Caki2 (cell line): ENCODE results near the gene LRRC58. TPM values are rescaled to one million over a fixed set of nuclear protein-coding genes. Genes with fewer than 3 reads are reported as not detected.
"Not testable (repeated sequence)": the region's sequence is repeated elsewhere in the genome, so short reads cannot be mapped to it uniquely, and the experiment has no call there.

Experiments used
- DNase-seq: peaks from one replicate; pipeline ENCODE4 v3.0.0-alpha.2; 2015; ENCODE audit warnings: low read depth
- in situ Hi-C: cut with HindIII; loops from 2 replicates; pipeline ENCODE4 v1.10.0; 2016; ENCODE audit warnings: low sequenced_read_pairs, low pct_unique_long_range_greater_than_20kb, mixed read lengths
- total RNA-seq: library from RNA; depleted of rRNA; stranded (reverse); fragments of >200 nt; shearing (Covaris generic); gene quantifications from 2 replicates; pipeline ENCODE4 v1.2.3, GENCODE V29; 2014; ENCODE audit warnings: low replicate concordance; rRNA removed

The LRRC58 gene
- total RNA-seq, 1 experiment from 2014 or later = 11.4 TPM

- DNase-seq, in situ Hi-C loops: not testable (repeated sequence)
These were observed 57.6 kb downstream of the LRRC58 start for GRCh38 chr3:120291552-120291951.

DNA sequence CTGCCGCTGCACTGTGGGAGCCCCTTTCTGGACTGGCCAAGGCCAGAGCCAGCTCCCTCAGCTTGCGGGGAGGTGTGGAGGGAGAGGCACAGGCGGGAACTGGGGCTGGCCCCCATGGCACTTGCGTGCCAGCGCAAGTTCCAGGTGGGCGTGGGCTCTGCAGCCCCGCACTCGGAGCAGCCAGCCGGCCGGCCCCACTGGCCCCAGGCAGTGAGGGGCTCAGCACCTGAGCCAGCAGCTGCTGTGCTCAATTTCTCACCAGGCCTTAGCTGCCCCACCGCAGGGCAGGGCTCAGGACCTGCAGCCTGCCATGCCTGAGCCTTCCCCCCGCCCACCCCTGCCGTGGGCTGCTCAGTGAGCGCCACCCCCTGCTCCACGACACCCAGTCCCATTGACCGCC, 59.5 kb downstream of the LRRC58 start:
- no peak for DNase-seq
- in situ Hi-C loops = no loop called here

DNA sequence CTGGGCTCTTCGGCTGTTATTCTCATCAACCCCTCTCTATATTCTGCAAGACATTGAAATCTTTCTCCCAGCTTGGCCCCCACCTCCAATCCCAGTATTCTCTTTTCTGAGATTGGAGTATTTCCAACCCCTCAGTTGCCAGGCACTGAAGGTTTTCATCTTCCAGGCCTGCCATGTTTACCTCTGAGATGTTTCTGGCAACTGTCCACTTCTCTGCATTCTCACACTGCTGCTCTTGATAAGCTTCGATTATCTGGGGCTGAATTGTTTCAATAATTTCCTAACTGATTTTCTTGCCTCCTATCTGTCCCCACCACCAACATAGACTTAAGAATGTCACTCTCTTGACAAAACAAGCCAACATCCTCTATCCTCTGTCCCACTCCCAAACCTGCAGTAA, 62.7 kb downstream of the LRRC58 start:
- no peak for DNase-seq
- in situ Hi-C loops = no loop called here

- DNase-seq = no peak
- in situ Hi-C loops = no loop called here
These were observed 63.7 kb downstream of the LRRC58 start for GRCh38 chr3:120285508-120285841.

GRCh38 chr3:120284747-120285507, 64.2 kb downstream of the LRRC58 start, which contains the start of gene GPR156:
GPR156 (minus strand) TSS chr3:120285222; CDS start chr3:120244098, 41,124 bp downstream.
- no peak for DNase-seq
- in situ Hi-C loops = no loop called here

DNA sequence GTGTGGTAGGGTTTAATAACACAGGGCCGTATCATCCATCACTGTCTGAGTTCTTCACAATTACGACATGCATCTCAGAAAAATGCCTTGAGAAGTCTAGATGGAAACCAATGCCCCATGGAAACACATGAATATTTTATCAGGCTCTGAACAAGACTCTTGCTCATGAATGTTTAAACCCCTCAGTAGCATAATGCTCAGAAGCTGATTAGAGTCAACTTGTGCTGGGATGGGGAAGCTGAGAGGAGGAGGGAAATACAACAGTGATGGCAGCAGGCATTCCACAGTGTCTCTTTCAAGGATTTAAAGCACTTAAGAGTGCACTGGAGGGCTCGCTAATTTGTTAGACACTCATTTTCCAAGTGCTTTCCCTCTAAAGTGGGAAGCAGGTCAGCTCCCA, 67.9 kb downstream of the LRRC58 start:
- DNase-seq = no peak
- in situ Hi-C loops = no loop called here

DNA sequence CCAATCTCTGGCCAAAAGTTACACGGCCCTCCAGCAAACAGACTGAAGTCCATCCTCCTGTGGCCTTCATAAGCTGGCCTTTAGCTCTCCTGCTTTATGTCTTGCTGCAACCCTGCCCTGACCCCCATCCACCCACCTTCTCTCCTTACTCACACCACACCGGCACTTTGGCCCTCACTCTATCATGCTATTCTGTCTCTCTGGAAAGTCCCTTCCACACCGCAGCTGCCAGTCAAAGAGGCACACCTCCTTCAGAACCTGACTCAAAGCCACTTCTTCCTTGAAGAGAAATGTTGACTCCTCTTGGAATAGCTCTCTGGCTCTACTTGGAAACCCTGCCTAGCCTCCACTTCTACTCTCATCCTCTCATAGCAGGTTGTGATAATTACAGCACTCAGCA, 68.6 kb downstream of the LRRC58 start:
- in situ Hi-C loops = no loop called here
- no peak for DNase-seq

- in situ Hi-C loops = no loop called here
- DNase-seq = no peak
These were observed 69.1 kb downstream of the LRRC58 start for GRCh38 chr3:120280026-120280425.

DNA sequence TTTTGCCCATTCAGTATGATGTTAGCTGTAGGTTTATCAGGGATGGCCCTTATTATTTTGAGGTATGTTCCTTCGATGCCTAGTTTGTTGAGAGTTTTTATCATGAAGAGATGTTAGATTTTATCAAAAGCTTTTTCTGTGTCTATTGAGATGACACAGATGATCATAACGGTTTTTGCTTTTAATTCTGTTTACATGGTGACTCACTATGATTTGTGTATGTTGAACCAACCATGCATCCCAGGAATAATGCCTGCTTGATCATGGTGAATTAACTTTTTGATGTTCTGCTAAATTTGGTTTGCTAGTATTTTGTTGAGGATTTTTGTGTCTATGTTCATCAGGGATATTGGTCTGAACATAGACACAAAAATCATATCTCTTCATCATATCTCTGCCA, 72.4 kb downstream of the LRRC58 start:
- in situ Hi-C loops = no loop called here
- no peak for DNase-seq

GRCh38 chr3:120275618-120276017, 73.5 kb downstream of the LRRC58 start:
- DNase-seq = no peak
- in situ Hi-C loops = no loop called here

DNA sequence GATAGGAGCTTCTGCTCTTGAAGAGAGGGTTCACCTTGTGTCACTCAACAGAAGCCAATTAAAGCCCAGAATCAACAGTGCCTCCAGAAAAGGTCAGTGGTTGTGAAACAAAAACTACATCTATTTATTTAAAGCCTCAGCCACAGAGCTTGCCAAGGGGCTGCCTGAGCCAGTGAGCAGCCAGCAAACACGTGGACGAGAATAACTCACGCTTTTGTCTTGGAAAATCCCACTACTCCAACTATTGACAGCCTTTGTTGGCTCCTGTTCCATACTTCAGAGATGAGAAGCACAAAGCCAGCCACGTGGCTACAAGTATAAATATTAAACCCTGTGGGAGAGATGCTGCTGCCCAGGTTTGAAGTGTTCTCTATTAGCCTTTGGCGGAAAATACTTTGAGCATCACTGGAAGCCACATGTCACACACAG, 74.4 kb downstream of the LRRC58 start:
- no peak for DNase-seq
- in situ Hi-C loops = no loop called here

Other genes with a start within 250 kb of the LRRC58 start
- 0.93 TPM in 1 of 2 replicates, not detected in the other for gene GPR156, start 64.1 kb downstream of the LRRC58 start, total RNA-seq
- gene FSTL1, start 101.6 kb upstream of the LRRC58 start, total RNA-seq = 6.6 and 8.0 TPM in 2 replicates
- gene NDUFB4, start 247.0 kb upstream of the LRRC58 start, total RNA-seq = 143 and 183 TPM in 2 replicates